HepG2 (cell line): ENCODE data around the gene TMEM171.

Experiments used
- CEBPB ChIP-seq: IDR thresholded peaks from 2 replicates; pipeline ENCODE4 v1.6.1; 2011; ENCODE audit warnings: low read depth, low read length, improper control_type of control experiment, borderline replicate concordance
- POLR2A ChIP-seq, 2 experiments: IDR thresholded peaks; 2 replicates each; pipeline ENCODE4 v1.6.1; 2011; ENCODE audit warnings: low read depth in 2 of 2, low read length in 2 of 2, mild to moderate bottlenecking in 1 of 2, moderate library complexity in 1 of 2; ENCODE audit not compliant: insufficient read depth in 1 of 2
- TBP ChIP-seq: sonication (generic); formaldehyde crosslinking; IDR thresholded peaks from 2 replicates; pipeline ENCODE4 v1.5.0; 2020; ENCODE audit warnings: missing genetic modification reagents
- TSC22D2 ChIP-seq: sonication (generic); formaldehyde crosslinking; IDR thresholded peaks from 2 replicates; pipeline ENCODE4 v1.5.1; 2020; ENCODE audit warnings: missing genetic modification reagents, mild to moderate bottlenecking, borderline replicate concordance
- ZIK1 ChIP-seq: sonication (generic); formaldehyde crosslinking; IDR thresholded peaks from 2 replicates; pipeline ENCODE4 v1.5.0; 2020; ENCODE audit warnings: mild to moderate bottlenecking, low read depth, missing genetic modification reagents, borderline replicate concordance
- TF ChIP-seq, protein P1 (sequence below): sonication (generic); formaldehyde crosslinking; IDR thresholded peaks from 2 replicates; pipeline ENCODE4 v1.5.0; 2020; ENCODE audit warnings: mild to moderate bottlenecking, missing genetic modification reagents, borderline replicate concordance
- TF ChIP-seq, protein P2 (sequence below): sonication (generic); formaldehyde crosslinking; IDR thresholded peaks from 2 replicates; pipeline ENCODE4 v1.5.0; 2020; ENCODE audit warnings: mild to moderate bottlenecking, missing genetic modification reagents, moderate library complexity

DNA sequence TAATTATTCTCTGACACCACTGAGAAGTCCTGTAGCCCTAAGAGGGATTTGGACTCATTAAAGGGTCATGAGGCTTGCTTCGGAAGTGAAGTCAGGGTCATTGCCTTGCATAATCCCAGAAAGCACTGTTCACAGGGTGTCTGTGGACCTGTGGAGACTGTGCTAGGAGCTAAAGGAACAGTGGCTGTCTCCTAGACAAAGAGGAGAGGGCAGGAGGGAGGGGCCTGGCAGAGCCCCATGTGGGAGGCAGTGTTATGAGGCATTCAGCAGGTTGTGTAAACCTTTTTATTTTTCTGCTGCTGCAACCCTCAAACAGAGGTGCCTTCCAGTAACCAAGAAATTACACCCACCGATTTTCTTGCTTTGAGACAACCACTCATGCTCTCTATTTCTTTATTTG is 55.9 kb downstream of the TMEM171 start:
- TF ChIP-seq, protein P1, sequence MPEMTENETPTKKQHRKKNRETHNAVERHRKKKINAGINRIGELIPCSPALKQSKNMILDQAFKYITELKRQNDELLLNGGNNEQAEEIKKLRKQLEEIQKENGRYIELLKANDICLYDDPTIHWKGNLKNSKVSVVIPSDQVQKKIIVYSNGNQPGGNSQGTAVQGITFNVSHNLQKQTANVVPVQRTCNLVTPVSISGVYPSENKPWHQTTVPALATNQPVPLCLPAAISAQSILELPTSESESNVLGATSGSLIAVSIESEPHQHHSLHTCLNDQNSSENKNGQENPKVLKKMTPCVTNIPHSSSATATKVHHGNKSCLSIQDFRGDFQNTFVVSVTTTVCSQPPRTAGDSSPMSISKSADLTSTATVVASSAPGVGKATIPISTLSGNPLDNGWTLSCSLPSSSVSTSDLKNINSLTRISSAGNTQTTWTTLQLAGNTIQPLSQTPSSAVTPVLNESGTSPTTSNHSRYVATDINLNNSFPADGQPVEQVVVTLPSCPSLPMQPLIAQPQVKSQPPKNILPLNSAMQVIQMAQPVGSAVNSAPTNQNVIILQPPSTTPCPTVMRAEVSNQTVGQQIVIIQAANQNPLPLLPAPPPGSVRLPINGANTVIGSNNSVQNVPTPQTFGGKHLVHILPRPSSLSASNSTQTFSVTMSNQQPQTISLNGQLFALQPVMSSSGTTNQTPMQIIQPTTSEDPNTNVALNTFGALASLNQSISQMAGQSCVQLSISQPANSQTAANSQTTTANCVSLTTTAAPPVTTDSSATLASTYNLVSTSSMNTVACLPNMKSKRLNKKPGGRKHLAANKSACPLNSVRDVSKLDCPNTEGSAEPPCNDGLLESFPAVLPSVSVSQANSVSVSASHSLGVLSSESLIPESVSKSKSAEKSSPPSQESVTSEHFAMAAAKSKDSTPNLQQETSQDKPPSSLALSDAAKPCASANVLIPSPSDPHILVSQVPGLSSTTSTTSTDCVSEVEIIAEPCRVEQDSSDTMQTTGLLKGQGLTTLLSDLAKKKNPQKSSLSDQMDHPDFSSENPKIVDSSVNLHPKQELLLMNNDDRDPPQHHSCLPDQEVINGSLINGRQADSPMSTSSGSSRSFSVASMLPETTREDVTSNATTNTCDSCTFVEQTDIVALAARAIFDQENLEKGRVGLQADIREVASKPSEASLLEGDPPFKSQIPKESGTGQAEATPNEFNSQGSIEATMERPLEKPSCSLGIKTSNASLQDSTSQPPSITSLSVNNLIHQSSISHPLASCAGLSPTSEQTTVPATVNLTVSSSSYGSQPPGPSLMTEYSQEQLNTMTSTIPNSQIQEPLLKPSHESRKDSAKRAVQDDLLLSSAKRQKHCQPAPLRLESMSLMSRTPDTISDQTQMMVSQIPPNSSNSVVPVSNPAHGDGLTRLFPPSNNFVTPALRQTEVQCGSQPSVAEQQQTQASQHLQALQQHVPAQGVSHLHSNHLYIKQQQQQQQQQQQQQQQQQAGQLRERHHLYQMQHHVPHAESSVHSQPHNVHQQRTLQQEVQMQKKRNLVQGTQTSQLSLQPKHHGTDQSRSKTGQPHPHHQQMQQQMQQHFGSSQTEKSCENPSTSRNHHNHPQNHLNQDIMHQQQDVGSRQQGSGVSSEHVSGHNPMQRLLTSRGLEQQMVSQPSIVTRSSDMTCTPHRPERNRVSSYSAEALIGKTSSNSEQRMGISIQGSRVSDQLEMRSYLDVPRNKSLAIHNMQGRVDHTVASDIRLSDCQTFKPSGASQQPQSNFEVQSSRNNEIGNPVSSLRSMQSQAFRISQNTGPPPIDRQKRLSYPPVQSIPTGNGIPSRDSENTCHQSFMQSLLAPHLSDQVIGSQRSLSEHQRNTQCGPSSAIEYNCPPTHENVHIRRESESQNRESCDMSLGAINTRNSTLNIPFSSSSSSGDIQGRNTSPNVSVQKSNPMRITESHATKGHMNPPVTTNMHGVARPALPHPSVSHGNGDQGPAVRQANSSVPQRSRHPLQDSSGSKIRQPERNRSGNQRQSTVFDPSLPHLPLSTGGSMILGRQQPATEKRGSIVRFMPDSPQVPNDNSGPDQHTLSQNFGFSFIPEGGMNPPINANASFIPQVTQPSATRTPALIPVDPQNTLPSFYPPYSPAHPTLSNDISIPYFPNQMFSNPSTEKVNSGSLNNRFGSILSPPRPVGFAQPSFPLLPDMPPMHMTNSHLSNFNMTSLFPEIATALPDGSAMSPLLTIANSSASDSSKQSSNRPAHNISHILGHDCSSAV (CRISPR knock-in tag): no peak
- TF ChIP-seq TBP (CRISPR knock-in tag) (no peak), ZIK1 (CRISPR knock-in tag) (no peak), POLR2A (IDR thresholded peaks at IDR 0.05; ENCODE audit: insufficient read depth in 1 of 2, low read depth in 2 of 2, low read length in 2 of 2) (no peak), CEBPB (no peak), TSC22D2 (CRISPR knock-in tag) (no peak)
- TF ChIP-seq, protein P2, sequence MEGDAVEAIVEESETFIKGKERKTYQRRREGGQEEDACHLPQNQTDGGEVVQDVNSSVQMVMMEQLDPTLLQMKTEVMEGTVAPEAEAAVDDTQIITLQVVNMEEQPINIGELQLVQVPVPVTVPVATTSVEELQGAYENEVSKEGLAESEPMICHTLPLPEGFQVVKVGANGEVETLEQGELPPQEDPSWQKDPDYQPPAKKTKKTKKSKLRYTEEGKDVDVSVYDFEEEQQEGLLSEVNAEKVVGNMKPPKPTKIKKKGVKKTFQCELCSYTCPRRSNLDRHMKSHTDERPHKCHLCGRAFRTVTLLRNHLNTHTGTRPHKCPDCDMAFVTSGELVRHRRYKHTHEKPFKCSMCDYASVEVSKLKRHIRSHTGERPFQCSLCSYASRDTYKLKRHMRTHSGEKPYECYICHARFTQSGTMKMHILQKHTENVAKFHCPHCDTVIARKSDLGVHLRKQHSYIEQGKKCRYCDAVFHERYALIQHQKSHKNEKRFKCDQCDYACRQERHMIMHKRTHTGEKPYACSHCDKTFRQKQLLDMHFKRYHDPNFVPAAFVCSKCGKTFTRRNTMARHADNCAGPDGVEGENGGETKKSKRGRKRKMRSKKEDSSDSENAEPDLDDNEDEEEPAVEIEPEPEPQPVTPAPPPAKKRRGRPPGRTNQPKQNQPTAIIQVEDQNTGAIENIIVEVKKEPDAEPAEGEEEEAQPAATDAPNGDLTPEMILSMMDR (CRISPR knock-in tag): no peak
